Stimulated activated CD4-positive, alpha-beta T cell treated with anti-CD3 and anti-CD28 coated beads, Interleukin-2, amount 100 ng/mL, for 48 hours (primary cell): ENCODE measurements around the gene POU2F1.
"Not testable (repeated sequence)": the region's sequence is repeated elsewhere in the genome, so short reads cannot be mapped to it uniquely, and the experiment has no call there.

Experiments used
- DNase-seq, 2 donors: peaks; one replicate each; pipeline ENCODE4 v3.0.0-alpha.2; 2020

The POU2F1 gene

DNA sequence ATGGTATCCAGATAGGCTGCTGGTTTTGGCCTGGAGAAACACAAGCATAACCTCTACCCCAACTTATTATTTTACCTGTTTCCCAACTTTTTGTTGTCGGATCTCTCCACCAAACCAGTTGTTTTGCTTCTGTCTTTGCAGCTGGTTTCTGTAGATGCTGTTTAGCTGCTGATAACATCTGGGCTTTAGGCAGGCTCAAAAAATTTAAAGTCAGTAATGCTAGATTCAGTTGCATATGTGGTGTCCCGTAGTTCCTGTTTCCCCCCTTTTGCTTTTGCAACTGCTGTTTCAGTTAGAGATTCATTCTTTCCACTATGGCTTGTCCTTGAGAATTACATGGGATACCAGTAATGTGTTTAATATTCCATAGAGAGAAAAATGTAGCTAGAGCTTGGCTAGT, 98.5 kb downstream of the POU2F1 start:
- DNase-seq, result not testable (repeated sequence)

DNA sequence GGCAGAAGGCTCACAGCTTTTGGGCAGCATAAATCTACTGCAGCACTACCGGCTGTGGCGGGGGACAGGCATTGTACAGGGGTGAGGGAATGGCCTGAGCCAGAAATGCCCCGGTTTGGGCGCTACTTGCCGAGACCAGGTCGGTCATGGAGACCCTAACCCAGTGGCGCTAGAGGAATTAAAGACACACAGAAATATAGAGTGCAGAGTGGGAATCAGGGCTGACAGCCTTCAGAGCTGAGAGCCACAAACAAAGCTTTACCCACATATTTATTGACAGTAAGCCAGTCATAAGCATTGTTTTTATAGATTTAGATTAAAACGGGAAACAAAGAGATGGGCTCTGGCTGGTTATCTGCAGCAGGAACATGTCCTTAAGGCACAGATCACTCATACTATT, 101.8 kb downstream of the POU2F1 start:
- DNase-seq, result no peak

DNA sequence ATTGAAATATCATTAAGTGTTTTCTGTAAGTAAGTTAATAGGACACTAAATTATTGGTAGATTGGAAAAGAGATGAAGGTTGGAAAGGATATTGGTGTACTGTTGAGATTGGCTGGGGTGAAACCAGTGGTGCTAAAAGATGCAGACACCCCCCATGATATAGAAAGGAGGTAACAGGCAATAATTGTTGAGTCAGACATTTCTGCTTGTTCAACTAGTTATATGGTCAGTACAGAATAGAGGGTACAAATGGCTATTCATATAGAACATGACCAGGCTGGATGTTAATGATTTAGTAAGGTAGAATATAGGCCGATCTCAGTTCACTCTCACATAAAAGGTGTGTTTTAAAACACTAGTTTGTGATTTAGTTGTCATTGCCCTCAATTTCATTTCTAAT, 104.5 kb downstream of the POU2F1 start:
- DNase-seq, result no peak

DNA sequence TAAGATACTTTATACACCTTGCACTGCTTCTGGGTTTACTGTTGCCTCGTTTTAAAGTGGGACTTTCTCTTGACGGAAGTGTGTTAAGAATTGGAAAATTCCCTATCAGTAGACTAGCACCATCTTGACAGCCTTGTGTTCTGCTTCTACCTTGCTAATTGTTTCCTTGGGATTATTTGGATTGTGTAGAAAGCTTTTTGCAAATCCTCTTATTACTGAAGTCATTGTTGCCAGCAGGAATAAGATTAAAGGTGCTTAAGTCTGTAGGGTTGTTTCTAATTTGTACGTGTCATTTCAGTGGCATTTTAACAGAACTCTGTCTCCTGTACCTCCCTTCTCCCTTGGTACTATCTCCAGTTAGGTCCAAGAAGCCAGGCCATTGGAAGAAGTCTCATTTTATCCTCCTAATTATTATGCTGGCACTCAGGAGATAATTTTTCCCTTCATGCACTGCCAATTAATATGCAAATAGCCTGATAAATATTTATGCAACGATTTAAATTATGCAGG, 107.7 kb downstream of the POU2F1 start:
- DNase-seq, result no peak

DNA sequence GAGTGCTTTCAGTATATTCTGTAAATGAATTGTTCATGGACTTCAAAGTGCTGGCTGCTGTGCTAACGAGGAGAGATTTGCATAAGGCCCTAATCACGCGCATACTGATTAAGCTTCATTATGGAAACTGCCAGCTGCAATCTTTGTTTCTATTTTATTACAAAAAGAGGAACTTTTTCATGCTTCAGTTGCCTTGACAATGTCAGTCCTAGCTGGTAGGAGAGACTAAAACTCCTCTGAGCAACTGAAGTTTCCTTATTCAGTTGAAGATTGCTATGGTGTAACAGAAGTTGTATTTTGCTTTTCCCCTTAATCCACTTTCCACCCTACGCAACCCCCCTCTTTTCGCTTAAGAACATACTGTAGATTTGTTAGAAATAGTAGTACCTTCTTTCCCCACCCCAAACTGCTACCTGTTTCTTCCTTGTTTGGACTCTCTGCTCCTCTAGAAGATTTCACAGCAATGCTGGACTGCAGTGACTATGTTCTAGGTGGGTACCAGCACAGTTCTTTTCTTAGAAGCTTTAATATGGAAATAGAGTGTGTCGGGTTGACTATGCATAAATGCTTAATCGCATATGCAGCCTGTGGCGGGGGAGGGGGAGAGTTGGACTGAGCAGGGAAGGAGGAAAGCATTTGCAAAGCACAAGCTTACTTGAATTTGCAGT, 108.3 kb downstream of the POU2F1 start:
- DNase-seq, result no peak

DNA sequence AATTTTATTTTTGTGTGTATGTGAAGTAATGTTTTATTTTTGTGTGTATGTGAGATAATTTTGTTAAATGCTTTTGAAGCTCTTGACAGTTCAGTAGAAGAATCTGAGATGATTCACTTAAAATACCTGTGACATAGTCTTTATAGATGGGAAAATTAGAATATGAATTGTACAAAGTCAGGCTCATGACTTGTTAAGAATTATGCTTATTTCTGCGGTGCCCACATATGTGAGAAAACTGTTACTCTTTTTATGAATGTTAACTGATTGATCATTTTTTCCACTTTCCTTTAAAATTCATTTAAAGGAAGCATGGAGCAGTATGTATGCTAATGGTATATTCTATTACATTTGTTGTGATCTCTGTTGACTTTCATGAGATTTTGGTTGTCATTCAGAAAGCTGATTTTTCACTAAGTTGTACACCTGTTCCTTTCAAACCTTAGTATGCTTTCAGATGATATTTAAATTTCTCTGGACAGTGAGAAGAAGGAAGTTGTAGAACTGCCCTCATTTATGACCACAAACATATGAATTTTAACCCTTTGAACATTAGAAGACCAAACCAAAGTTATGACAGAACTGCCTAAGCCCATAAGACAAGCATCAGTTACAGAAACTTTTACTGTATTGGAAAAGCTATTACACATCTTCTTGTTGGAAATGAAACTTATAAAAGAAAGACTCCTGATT, 110.1 kb downstream of the POU2F1 start:
- no peak for DNase-seq

DNA sequence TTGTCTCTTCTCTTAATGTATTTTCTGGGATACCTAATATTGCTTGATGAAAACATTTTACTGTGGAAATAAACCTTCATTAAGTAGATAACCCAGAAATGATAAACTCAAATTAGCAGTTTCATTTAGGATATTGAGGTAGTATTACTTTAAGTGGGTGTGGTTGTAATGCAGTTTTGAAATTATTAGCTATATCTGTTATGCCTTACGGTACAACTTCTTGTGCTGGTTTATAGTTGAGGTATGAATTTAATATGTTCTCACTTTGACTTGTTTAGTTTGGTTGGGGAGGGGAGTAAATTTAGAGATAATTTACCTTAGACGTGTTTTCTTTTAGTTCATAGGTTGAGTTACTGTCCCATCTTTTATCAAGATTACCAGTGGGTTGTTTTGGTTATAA, 111.0 kb downstream of the POU2F1 start:
- no peak for DNase-seq

DNA sequence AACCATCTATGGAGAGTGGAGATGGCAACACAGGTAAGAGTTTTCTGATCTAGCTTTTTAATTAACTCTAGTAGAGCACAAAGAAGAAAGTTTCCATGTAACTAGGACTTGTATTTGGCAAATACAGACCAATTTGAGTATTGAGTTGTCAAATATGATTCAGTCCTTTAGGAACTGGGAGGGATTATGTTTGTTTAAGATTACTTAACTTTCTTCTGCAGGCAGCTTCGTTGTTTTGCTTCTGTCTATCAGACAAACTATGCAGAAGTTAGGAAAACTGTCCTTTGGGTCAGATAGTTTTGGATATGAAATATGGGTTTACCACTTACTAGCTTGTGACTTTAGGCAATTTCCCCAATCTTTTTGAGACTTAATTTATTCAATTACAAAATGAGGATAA, 111.8 kb downstream of the POU2F1 start:
- DNase-seq, result no peak

DNA sequence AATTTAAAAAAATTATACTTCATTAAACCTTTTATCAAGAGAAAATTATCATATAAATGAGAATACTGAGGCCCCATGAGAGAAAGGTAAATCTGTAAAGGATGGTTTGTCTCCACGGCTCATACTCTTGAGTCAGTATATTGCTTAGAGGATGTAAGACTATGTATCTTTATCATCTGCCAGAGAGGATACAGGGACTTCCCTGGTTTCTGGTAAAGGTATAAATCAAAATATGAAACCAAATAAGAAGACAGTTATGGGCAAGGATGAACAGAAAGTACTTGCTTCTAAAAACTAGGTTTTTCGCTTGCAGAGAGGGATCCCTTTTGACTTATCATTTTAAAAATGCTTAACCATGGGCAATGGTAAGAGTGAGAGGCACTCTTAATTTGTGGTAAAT, 112.4 kb downstream of the POU2F1 start:
- DNase-seq, result no peak

DNA sequence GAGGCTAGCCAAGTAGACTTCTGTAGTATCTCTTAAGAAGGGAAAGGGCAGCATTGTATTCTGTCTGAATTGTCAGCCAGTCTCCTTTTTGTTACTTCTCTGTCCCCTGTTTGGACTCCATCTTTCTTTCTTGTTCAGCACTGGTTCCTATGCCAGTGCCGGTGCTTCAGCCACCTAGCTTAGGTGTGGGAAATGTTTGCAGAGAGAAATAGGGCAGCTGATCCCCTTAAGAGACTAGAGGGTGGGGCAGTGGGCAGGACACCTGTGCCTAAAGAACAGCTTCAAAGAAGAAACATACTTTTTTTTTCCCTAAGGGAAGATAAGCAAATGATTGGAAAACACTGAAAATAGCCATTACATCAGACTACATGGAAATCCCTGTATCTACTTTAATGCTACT, 113.0 kb downstream of the POU2F1 start:
- no peak for DNase-seq

DNA sequence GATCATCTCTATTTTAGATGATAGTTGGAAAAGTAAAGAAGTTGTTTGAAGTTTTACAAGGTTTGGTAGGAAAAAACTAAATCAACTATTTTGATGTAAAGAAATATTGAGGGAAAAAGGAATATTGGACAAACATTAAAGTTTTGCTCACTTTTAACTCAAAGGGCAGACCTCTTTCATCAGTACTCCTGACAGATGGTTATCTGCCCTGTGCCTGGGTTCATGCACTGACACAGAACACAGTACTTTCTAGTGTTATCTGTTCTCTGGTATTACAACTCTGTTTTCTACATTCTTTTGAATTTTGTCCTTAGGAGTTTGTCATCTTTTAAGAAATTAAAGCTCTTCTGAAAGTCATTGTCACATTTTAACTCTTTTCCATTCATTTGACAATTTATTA, 118.7 kb downstream of the POU2F1 start:
- no peak for DNase-seq

DNA sequence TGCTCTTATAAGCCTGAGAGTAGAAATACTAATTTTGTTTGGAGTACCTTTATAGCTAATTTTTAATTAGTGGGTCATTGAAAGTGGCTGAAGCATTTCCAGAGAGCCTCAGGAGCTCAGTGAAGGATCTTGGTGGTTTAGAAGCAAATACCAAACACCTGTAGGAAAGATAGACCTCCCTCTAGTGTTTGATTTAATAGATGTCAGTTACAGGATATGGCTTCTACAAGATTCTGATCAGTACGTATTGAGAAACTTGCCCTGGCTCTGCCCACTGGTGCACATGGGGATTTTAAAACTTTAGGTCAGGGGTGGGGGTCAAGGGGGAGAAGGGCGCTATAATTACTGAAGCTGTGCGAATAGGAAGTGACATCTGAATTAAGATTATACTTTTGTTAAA, 122.2 kb downstream of the POU2F1 start:
- DNase-seq, result no peak

DNA sequence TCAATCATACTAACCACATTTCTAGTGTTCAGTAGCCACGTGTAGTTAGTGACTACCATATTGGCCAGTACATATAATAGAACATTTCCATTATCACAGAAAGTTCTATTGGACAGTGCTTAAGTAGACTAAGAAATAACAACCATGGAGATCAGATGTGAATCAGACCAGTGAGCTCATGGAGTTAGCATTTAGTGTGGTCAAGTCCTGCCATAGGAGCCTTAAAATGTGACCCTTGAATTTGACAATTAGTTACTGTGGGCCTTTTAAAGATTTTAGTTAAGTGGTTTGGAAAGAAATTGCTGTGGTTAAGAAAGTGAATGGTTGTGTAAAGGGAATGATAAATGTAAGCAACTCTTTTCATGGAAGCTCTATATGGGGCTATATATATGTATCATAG, 123.4 kb downstream of the POU2F1 start:
- DNase-seq, result no peak

DNA sequence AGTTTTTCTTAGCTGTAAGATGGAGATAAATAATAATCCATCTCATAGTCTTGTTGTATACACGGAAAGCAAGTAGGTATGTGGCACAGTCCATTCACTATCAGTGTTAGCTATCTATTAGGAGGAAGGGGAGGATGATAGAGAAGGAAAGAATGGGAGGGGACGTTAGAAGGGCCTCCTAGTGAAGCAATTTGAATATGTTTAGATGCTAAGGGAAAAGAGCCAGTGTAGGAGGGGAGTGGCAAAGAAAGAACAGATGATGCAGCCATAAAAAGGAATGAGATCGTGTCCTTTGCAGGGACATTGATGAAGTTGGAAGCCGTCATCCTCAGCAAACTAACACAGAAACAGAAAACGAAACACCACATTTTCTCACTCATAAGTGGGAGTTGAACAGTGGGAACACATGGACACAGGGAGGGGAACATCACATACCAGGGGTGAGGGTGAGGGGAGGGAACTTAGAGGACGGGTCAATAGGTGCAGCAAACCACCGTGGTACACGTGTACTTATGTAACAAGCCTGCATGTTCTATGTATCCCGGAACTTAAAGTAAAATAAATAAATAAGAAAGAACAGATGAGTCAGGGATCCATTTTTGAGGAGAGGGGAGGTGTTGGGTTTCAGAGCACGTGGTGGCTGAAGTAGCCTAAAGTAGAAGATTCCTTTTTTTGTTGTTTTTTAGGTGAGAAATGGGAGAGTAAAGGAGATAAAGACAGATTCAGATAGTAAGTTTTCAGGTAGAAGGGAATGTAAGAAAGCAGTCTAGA, 124.1 kb downstream of the POU2F1 start:
- no peak for DNase-seq

DNA sequence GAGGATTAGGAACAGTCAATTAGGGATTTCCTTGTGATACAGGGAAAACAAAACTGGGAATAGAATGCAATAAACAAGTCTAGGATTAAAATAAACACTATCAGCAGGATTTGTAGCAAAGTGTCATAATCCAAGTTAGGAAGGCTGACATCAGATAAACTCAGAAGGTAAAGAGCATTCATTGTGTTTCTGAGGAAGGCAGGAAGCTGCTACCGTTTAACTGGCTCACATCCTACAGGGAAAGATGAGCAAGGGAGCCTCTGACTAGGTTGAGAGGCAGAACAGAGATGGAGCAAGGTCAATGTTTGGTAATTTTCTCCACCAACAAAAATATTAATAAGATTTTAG, 124.7 kb downstream of the POU2F1 start:
- DNase-seq, result no peak

DNA sequence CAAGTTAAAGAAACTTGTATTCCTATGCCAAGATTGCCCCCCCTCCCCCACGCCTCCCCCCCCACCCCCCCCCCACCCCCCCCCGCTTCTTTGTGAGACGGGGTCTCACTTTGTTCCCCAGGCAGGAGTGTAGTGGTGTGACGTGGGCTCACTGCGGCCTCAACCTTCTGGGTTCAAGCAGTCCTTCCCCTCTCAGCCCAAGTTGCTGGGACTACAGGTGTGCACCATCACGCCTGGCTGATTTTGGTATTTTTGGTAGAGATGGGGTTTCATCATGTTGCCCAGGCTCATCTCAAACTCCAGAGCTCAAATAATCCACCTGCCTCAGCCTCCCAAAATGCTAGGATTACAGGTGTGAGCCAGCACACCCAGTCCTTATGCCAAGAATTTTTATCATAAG, 136.6 kb downstream of the POU2F1 start:
- DNase-seq, result no peak

DNA sequence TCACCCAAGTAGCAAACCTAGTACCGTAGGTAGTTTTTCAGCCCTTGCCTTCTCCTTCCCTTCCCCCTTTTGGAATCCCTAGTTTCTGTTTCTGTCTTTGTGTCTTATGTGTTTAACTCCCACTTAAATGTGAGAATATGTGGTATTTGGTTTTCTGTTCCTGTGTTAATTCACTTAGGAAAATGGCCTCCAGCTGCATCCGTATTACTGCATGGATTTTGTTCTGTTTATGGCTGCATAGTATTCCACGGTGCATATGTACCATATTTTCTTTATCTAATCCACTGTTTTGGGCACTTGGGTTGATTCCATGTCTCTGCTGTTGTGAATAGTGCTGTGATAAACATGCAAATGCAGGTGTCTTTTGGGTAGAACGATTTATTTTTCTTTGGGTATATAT, 138.6 kb downstream of the POU2F1 start:
- no peak for DNase-seq

DNA sequence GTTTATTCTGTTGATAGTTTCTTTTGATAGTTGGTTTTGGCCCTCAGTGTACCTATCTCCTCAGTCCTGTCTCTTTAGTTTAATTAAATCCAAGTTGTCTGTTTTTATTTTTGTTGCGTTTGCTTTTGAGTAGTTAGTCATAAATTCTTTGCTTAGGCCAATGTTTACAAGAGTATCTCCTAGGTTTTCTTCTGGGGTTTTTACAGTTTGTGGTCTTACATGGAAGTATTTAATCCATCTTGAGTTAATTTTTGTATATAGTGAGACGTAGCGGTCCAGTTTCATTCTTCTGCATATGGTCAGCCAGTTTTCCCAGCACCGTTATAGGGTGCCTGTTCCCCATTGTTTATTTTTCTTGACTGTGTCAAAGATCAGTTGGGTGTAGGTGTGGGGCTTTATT, 139.4 kb downstream of the POU2F1 start:
- no peak for DNase-seq

DNA sequence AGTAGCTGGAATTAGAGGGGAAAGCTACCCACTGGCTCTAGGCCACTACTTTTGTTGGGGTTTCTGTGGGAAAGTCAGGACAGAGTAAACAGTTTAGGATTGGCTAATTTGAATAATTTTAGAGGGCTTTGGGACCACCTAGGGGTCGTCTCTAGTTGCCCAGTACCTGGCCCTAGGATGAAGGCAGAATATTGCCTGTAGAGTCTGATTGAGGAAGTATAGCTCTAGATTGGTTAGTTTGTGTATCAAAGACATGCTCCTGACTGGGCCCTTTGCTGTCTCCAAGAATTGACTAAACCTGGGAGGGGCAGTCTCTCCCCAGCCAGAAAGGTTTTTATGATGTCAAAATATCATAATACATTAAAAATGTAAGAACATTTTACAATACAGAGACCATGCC, 142.0 kb downstream of the POU2F1 start:
- no peak for DNase-seq

DNA sequence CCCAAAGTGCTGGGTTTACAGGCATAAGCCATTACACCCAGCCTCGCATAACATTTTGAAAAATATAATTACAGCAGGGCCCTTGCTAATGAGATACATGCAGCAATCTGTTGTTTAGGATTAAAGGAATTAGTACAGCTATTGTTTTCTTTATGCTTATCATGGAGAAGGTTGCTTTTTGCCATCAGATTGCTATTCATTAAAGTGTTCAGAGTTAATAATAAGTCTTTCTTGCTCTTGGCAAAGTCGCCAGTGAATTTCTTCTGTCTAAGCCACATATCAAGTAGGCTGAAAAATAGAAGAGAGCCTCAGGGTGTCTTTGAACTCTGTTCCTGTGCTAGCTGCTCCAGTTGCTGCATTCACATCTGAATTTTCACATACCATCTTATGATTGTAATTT, 144.1 kb downstream of the POU2F1 start:
- DNase-seq, result no peak

DNA sequence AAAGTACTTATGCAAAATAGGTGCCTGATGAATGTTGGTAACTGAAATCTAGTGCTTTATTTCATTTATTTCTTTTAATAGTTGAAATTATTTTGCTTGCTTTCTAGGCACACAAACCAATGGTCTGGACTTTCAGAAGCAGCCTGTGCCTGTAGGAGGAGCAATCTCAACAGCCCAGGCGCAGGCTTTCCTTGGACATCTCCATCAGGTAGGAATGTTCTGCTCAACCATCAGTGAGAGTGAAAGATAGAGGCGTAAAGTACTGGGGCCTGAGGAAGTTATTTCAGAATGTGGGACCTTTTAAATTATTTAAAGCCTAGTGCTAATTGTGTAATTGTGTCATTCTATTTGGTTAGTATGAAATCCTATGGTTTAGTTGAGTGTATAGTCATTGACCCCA, 144.7 kb downstream of the POU2F1 start:
- DNase-seq, result no peak

DNA sequence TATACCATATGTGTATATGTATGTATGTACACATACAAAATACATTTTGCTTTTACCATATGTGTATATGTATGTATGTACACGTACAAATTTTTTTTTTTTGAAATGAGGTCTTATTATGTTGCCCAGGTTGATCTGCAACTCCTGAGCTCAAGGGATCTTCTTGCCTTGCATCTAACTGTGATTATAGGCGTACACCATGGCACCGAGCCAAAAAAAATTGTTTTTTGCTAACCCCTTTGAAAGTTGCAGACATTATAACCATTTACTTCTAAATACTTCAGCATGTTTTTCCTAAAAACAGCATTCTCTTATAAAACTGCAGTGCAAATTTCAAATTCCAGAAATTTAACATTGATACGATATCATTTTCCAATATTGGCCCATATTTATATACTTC, 147.0 kb downstream of the POU2F1 start:
- DNase-seq, result no peak

DNA sequence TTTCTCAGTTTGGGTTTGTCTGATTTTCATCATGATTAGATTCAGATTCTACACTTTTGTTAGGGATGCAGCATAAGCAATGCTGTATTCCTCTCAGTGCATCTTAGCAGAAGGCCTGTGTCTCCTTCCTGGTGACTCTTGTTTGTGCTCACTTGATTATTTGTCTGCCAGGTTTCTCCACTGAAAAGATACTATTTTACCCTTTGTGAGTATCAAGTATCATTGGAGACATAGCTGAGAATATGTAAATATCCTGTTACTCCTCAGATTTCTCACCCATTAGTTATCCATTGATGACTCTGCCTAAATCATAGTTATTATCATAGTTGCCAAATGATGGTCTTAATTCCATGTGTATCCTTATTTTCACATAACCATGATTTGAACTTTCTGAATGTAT, 148.5 kb downstream of the POU2F1 start:
- no peak for DNase-seq

DNA sequence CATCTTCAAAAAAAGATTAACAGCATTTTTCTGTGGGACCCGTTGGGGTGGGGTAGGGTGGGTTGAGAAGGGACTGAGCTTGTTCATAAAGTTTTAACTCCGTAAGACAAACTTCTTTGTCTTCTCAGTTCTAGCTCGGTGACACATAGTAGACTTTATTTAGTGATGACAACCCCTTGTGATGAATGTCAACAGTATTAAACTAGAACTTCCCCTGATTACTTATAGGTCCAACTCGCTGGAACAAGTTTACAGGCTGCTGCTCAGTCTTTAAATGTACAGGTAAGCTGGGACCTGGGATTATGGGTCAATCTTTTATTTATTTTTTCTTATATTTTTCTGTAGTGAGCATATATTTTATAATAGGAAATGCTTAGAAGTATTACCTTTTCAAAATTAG, 149.2 kb downstream of the POU2F1 start:
- no peak for DNase-seq
